ENCODE results near the gene FCAMR.

The FCAMR gene

DNA sequence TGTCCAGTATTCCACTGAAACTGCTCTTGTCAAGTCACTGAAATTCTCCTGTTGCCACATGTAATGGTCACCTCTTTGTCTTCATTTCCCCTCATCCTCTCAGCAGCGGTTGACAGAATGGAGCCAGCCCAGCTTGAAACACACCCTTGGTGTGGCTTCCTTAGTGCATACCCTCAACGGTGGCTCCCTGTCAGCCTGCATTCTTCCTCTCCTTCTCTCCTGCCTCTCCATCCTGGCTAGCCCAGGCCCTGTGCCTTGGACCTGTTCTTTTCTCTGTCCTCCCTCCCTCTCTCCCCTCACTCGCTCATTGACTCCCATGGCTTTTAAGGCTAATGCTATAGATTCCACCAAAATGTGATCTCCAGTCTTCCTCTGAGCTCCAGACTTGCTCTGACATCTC is 52.2 kb downstream of the FCAMR start:
- Histone ChIP-seq H3K27me3 (ENCODE audit: control insufficient read depth, low read length) (peaks cover 42% of the 10 kb centered on the region), H3K4me1 (ENCODE audit: control insufficient read depth, low read length) (peaks cover 27% of the 10 kb centered on the region)

GRCh38 chr1:206916000-206916709 is 54.1 kb downstream of the FCAMR start:
- H3K79me2 ChIP-seq (ENCODE audit: control insufficient read depth, low read length): no peaks in the 10 kb centered on the region
- no peak overlapping the region for H3K4me3 ChIP-seq (ENCODE audit: low read length)
- H3K27me3 ChIP-seq (ENCODE audit: control insufficient read depth, low read length): peaks cover 56% of the 10 kb centered on the region
- H3K9me3 ChIP-seq (ENCODE audit: control insufficient read depth, insufficient read depth, low read length): no peaks in the 10 kb centered on the region
- TF ChIP-seq, protein P1, sequence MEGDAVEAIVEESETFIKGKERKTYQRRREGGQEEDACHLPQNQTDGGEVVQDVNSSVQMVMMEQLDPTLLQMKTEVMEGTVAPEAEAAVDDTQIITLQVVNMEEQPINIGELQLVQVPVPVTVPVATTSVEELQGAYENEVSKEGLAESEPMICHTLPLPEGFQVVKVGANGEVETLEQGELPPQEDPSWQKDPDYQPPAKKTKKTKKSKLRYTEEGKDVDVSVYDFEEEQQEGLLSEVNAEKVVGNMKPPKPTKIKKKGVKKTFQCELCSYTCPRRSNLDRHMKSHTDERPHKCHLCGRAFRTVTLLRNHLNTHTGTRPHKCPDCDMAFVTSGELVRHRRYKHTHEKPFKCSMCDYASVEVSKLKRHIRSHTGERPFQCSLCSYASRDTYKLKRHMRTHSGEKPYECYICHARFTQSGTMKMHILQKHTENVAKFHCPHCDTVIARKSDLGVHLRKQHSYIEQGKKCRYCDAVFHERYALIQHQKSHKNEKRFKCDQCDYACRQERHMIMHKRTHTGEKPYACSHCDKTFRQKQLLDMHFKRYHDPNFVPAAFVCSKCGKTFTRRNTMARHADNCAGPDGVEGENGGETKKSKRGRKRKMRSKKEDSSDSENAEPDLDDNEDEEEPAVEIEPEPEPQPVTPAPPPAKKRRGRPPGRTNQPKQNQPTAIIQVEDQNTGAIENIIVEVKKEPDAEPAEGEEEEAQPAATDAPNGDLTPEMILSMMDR (IDR thresholded peaks at IDR 0.05; ENCODE audit: low read depth, low read length, poor library complexity, severe bottlenecking): no peak
- TF ChIP-seq EZH2phosphoT487 (IDR thresholded peaks at IDR 0.05; ENCODE audit: borderline replicate concordance, low read length): no peak
- H3K4me2 ChIP-seq (ENCODE audit: low read length): no peak overlapping the region
- H4K20me1 ChIP-seq (ENCODE audit: control insufficient read depth, insufficient read depth, low read depth, low read length): no peaks in the 10 kb centered on the region
- H3F3A ChIP-seq (ENCODE audit: control insufficient read depth, insufficient read depth): no peaks in the 10 kb centered on the region
- H3K9me2 ChIP-seq (replicated peaks; ENCODE audit: control insufficient read depth, low read length): no peaks in the 10 kb centered on the region
- H3K4me1 ChIP-seq (ENCODE audit: control insufficient read depth, low read length): peaks cover 8% of the 10 kb centered on the region
- H3K27ac ChIP-seq (ENCODE audit: low read depth, low read length): no peak overlapping the region
- H3K36me3 ChIP-seq (ENCODE audit: control insufficient read depth, low read length): no peaks in the 10 kb centered on the region

More for the DNA sequence above, 52.2 kb downstream of the FCAMR start:
- Histone ChIP-seq H3K36me3 (ENCODE audit: control insufficient read depth, low read length) (no peaks in the 10 kb centered on the region), H3F3A (ENCODE audit: control insufficient read depth, insufficient read depth) (no peaks in the 10 kb centered on the region), H4K20me1 (ENCODE audit: control insufficient read depth, insufficient read depth, low read depth, low read length) (no peaks in the 10 kb centered on the region), H3K4me3 (ENCODE audit: low read length) (no peak overlapping the region), H3K9me3 (ENCODE audit: control insufficient read depth, insufficient read depth, low read length) (no peaks in the 10 kb centered on the region), H3K79me2 (ENCODE audit: control insufficient read depth, low read length) (no peaks in the 10 kb centered on the region), H3K27ac (ENCODE audit: low read depth, low read length) (no peak overlapping the region), H3K9me2 (replicated peaks; ENCODE audit: control insufficient read depth, low read length) (no peaks in the 10 kb centered on the region), H3K4me2 (ENCODE audit: low read length) (no peak overlapping the region)
- no peak for TF ChIP-seq EZH2phosphoT487 (IDR thresholded peaks at IDR 0.05; ENCODE audit: borderline replicate concordance, low read length)
- TF ChIP-seq, protein P1 (IDR thresholded peaks at IDR 0.05; ENCODE audit: low read depth, low read length, poor library complexity, severe bottlenecking): no peak

DNA sequence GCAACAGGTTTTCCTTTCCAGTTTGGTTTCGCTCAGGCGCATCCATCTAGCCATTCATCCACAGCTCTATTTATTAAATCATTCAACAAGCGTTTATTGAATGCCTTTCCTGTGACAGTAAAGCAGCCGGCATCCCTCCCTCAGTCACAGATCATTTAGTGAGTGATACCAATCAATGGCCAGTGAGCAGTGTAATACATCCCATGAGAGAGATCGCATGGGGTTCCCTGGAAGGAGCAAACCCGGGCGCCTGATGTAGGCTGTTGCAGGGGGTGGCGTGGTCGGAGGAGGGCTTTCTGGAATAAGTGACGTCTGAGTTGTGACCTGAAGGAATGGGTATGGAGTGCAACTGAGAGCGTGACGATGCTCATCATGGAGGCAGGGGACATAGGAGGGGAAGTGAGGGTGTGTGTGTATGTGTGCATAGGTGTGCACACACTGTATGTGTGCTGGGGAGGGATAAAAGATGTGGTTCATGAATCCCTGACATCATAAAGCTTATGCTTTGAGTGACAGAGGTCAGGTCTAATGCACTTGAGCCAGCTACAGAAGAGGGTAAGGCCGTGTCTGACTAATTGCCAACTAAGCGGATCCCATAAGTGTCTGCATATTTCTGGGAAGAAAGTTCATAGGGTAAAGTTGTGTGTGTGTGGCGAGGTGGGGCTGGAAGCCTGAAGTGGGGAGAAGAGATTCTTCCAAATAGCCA is 55.1 kb downstream of the FCAMR start:
- Histone ChIP-seq H3F3A (ENCODE audit: control insufficient read depth, insufficient read depth) (no peaks in the 10 kb centered on the region), H3K27me3 (ENCODE audit: control insufficient read depth, low read length) (peaks cover 54% of the 10 kb centered on the region), H3K4me3 (ENCODE audit: low read length) (no peak overlapping the region), H3K79me2 (ENCODE audit: control insufficient read depth, low read length) (no peaks in the 10 kb centered on the region), H3K9me3 (ENCODE audit: control insufficient read depth, insufficient read depth, low read length) (no peaks in the 10 kb centered on the region), H3K27ac (ENCODE audit: low read depth, low read length) (no peak overlapping the region), H3K9me2 (replicated peaks; ENCODE audit: control insufficient read depth, low read length) (no peaks in the 10 kb centered on the region), H3K4me2 (ENCODE audit: low read length) (no peak overlapping the region), H3K36me3 (ENCODE audit: control insufficient read depth, low read length) (no peaks in the 10 kb centered on the region), H3K4me1 (ENCODE audit: control insufficient read depth, low read length) (no peaks in the 10 kb centered on the region), H4K20me1 (ENCODE audit: control insufficient read depth, insufficient read depth, low read depth, low read length) (no peaks in the 10 kb centered on the region)
- TF ChIP-seq, protein P1 (IDR thresholded peaks at IDR 0.05; ENCODE audit: low read depth, low read length, poor library complexity, severe bottlenecking): no peak
- no peak for TF ChIP-seq EZH2phosphoT487 (IDR thresholded peaks at IDR 0.05; ENCODE audit: borderline replicate concordance, low read length)
